A549 treated with GW870086 at 1 μM for 4 hours (cell line): ENCODE results near the gene WDPCP. TPM values are rescaled to one million over a fixed set of nuclear protein-coding genes. Genes with fewer than 3 reads are reported as not detected.

ENCODE experiments used
- total RNA-seq: library from RNA; stranded (reverse); fragments of 200-300 nt; extraction: Qiagen RNA extraction; gene quantifications from 5 replicates; pipeline ENCODE4 v1.2.3, GENCODE V29; 2022; ENCODE audit warnings: low read depth

Gene WDPCP
- total RNA-seq, result 3.0 to 4.1 TPM (median 3.6 TPM) in 5 replicates

DNA sequence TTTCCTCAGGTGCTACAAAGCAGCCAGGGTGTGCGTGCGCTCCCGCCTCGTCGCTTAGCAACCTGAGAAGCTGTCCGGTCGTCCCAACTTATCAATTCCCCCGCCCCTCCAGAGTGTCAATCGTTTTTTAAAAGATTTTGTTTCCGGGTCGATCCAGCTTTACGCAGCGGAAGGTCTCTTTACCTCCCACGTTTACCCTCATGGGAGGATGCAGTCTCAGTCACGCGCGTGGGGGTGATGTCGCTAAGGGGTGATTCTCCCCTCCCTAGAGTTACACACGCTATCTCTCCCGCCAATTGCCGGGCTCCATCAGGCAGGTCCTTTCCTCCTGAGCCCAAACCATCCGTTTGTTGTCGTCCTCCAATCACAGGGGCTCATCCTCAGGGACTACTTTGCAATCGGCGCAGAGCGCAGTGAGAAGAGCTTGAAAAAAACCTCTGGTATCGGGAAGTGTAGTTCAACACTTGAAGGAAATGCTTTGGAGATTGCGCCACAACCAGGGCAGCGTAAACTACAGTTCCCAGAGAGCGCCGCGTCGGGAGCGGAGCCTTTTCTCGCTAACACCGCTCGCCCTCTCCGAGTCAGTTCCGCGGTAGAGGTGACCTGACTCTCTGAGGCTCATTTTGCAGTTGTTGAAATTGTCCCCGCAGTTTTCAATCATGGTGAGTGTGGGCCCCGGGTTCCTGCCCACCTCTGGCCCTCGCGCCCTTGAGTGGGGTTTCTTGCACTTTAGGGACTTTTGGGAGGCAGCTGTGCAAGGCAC is at the start of gene WDPCP, which contains the start of gene MDH1:
Gene WDPCP (minus strand): TSS at position 93 of the 763 bp plus-strand sequence. CDS start 206 bp downstream, outside the sequence.
Gene MDH1 (plus strand): TSS at position 579 of the 763 bp plus-strand sequence. CDS start 81 bp downstream, at position 660.

Other genes starting within 250 kb of the WDPCP start
- gene MDH1, start 486 bp upstream of the WDPCP start, total RNA-seq, result 241 to 260 TPM (median 252 TPM) in 5 replicates